ENCODE data around the gene LARGE2. TPM values are rescaled to one million over a fixed set of nuclear protein-coding genes. Genes with fewer than 3 reads are reported as not detected.
A peak's percentile ranks its signal among the peaks of the same experiment; 100 is the strongest.

LARGE2 gene
- 67.6 TPM for total RNA-seq (2021; ENCODE audit: unreplicated experiment)
- polyA plus RNA-seq (2012): 60.8 and 61.4 TPM in 2 replicates
- Bru-seq, nascent RNA: percentile 71 among the genes with signal in this experiment
- BruChase-seq, experiment 1, labeled RNA remaining after a 6-hour chase: percentile 86 among the genes with signal in this experiment
- percentile 85 among the genes with signal in this experiment for BruChase-seq, experiment 2, labeled RNA remaining after a 2-hour chase
- long read RNA-seq, transcript LARGE2-202 (14 exons, 2,516 nt): major isoform, 11 of 50 reads
- long read RNA-seq, partial matches to known transcripts: 21 of 50 reads
- long read RNA-seq, other reads (novel, unspliced or antisense): 16 of 50 reads

GRCh38 chr11:45922425-45923082 is at the start of gene LARGE2:
Gene LARGE2, plus strand, starts transcription at chr11:45922656. Its CDS starts 227 bp downstream, at chr11:45922883.
- Histone ChIP-seq H2AFZ (ENCODE audit: low read depth, low read length, poor library complexity, severe bottlenecking) (peak within 1 kb of the TSS; percentile 41), H3K4me2 (ENCODE audit: low read length) (peak within 1 kb of the TSS; percentile 95), H4K20me1 (ENCODE audit: insufficient read depth) (no peaks in the 10 kb centered on the region), H3K79me2 (ENCODE audit: insufficient read depth, low read length) (peaks cover 15% of the 10 kb centered on the region), H3K9ac (ENCODE audit: low read length) (peak within 1 kb of the TSS; percentile 84), H3K9me3 (ENCODE audit: control insufficient read depth in 1 of 2, insufficient read depth in 1 of 2, low read depth in 1 of 2, low read length in 2 of 2) (no peaks in the 10 kb centered on the region), H3K36me3 (ENCODE audit: control insufficient read depth in 1 of 2, insufficient read depth in 2 of 2, low read length in 2 of 2) (peaks cover 0 to 23% of the 10 kb centered on the region in 2 experiments), H3K27ac (ENCODE audit: low read depth, low read length) (peak within 1 kb of the TSS; percentile 88), H3K4me3 (replicated peaks in 1 of 2; ENCODE audit: low read depth in 1 of 2, low read length in 2 of 2) (peak within 1 kb of the TSS; percentile 66 to 91), H3K27me3 (ENCODE audit: insufficient read depth, low read length) (no peaks in the 10 kb centered on the region), H3K9me2 (ENCODE audit: insufficient read depth) (no peaks in the 10 kb centered on the region), H3K4me1 (ENCODE audit: control insufficient read depth in 1 of 2, insufficient read depth in 2 of 2, low read length in 2 of 2) (peaks cover 17 to 26% of the 10 kb centered on the region in 2 experiments)
- ChIA-PET CTCF (no interaction called here), POLR2A (no interaction called here), RAD21 (ENCODE audit: low non-redundant PET in 1 of 2, low total read pairs in 2 of 2, uncharacterized antibody in 2 of 2, unreplicated experiment in 2 of 2) (interaction anchor here in 1 of 2 experiments (0.6 kb wide), 1 partner anchor 43 kb away, joined by 3 read pairs; no protein-coding TSS in a partner anchor)
- BruUV-seq (replicated peaks): no TSS peak
- DNase-seq (ENCODE audit: low read depth, low spot score) (no peak), ATAC-seq (peak; percentile 66)
- TF ChIP-seq ZFX (IDR thresholded peaks at IDR 0.05) (peak; percentile 82; the same call in 1 of the 2 replicates), SRF (IDR thresholded peaks at IDR 0.05; ENCODE audit: low read depth) (no peak), POLR2A (IDR thresholded peaks at IDR 0.05; ENCODE audit: borderline replicate concordance, extremely low read depth, insufficient read depth, insufficient read length) (peak; percentile 35), REST (IDR thresholded peaks at IDR 0.05; ENCODE audit: low read depth) (no peak), ZNF274 (IDR thresholded peaks at IDR 0.05; ENCODE audit: low read depth, low read length) (no peak), POLR2AphosphoS5 (IDR thresholded peaks at IDR 0.05; ENCODE audit: low read depth, low read length) (peak; percentile 72; the same call in 1 of the 2 replicates), EGR1 (IDR thresholded peaks at IDR 0.05; ENCODE audit: low read depth) (peak; percentile 77), SP1 (IDR thresholded peaks at IDR 0.05; ENCODE audit: low read depth) (peak; percentile 61; the same call in 1 of the 2 replicates), JUND (IDR thresholded peaks at IDR 0.05) (no peak), RAD21 (IDR thresholded peaks at IDR 0.05; ENCODE audit: low read depth) (no peak), CBX3 (IDR thresholded peaks at IDR 0.05; ENCODE audit: low read depth) (no peak), SIN3A (IDR thresholded peaks at IDR 0.05; ENCODE audit: low read depth) (peak; percentile 59; the same call in 1 of the 2 replicates), EZH2 (IDR thresholded peaks at IDR 0.05) (no peak)
- intact Hi-C loops (cut with micrococcal nuclease): no loop called here

All from HCT116 (cell line).